IMR-90 (cell line): ENCODE data around the gene NT5C3B. TPM values are rescaled to one million over a fixed set of nuclear protein-coding genes. Genes with fewer than 3 reads are reported as not detected.

Source experiments
- ATAC-seq: fragments of 200-7000 bp; cut with Tn5 transposase; 2 replicates; pipeline ENCODE4 v1.9.1; 2020; ENCODE audit warnings: low read depth, mild to moderate bottlenecking, moderate library complexity
- BruUV-seq: library from RNA; stranded (reverse); fragments of 400-500 nt; replicated peaks from 2 replicates; lab custom pipeline; 2021; lab: Mats Ljungman, UMichigan
- CTCF ChIA-PET: fragments of 300-600 bp; formaldehyde crosslinking; extraction: SDS; loops from one replicate; lab custom pipeline; 2021; ENCODE audit warnings: antibody characterized with exemption; lab: Yijun Ruan, JAX
- POLR2A ChIA-PET: fragments of 300-600 bp; sonication (Branson Sonifier 250); formaldehyde crosslinking; loops from one replicate; lab custom pipeline; 2022; ENCODE audit warnings: antibody characterized with exemption; ENCODE audit not compliant: unreplicated experiment; lab: Charles Lee
- DNase-seq: peaks from one replicate; pipeline ENCODE4 v3.0.0; 2013
- H2AFZ ChIP-seq: replicated peaks from 2 replicates; pipeline ENCODE3; 2013; ENCODE audit warnings: low read length, mild to moderate bottlenecking; ENCODE audit not compliant: poor library complexity
- H2AK5ac ChIP-seq: 2 replicates; pipeline ENCODE4 v1.6.1; 2013; ENCODE audit warnings: low read depth, low read length, inconsistent platforms
- H2AK9ac ChIP-seq: replicated peaks from 2 replicates; pipeline ENCODE3; 2013; ENCODE audit warnings: mild to moderate bottlenecking, low read depth, low read length, moderate library complexity; ENCODE audit not compliant: poor library complexity
- H2BK120ac ChIP-seq: 2 replicates; pipeline ENCODE4 v1.6.1; 2013; ENCODE audit warnings: low read depth, low read length, inconsistent platforms
- H2BK15ac ChIP-seq: 3 replicates; pipeline ENCODE4 v1.6.1; 2013; ENCODE audit warnings: low read depth, low read length, inconsistent platforms
- H2BK20ac ChIP-seq: 2 replicates; pipeline ENCODE4 v1.6.1; 2013; ENCODE audit warnings: low read depth, mild to moderate bottlenecking, inconsistent platforms, low read length, moderate library complexity
- H2BK5ac ChIP-seq: 2 replicates; pipeline ENCODE4 v1.6.1; 2013; ENCODE audit warnings: mild to moderate bottlenecking, low read depth, low read length, inconsistent platforms; ENCODE audit not compliant: poor library complexity, severe bottlenecking
- H3K14ac ChIP-seq: replicated peaks from 2 replicates; pipeline ENCODE4 v1.6.1; 2013; ENCODE audit warnings: low read depth, low read length, inconsistent platforms
- H3K18ac ChIP-seq: 2 replicates; pipeline ENCODE4 v1.6.1; 2013; ENCODE audit warnings: low read depth, low read length, control low read depth
- H3K23ac ChIP-seq: 2 replicates; pipeline ENCODE4 v1.6.1; 2013; ENCODE audit warnings: low read depth, low read length, inconsistent platforms
- H3K27ac ChIP-seq: 2 replicates; pipeline ENCODE4 v1.5.1; 2013; ENCODE audit warnings: mild to moderate bottlenecking, control low read depth, low read length; ENCODE audit not compliant: insufficient read depth
- H3K27me3 ChIP-seq: 2 replicates; pipeline ENCODE4 v1.6.1; 2013; ENCODE audit warnings: low read length; ENCODE audit not compliant: control insufficient read depth, insufficient read depth
- H3K36me3 ChIP-seq: 2 replicates; pipeline ENCODE4 v1.6.1; 2013; ENCODE audit warnings: low read length, mixed read lengths; ENCODE audit not compliant: control insufficient read depth, insufficient read depth
- H3K4ac ChIP-seq: 2 replicates; pipeline ENCODE4 v1.6.1; 2013; ENCODE audit warnings: low read depth, low read length, inconsistent platforms
- H3K4me1 ChIP-seq: 2 replicates; pipeline ENCODE4 v1.6.1; 2013; ENCODE audit warnings: low read length, mixed read lengths; ENCODE audit not compliant: control insufficient read depth, insufficient read depth
- H3K4me2 ChIP-seq: 2 replicates; pipeline ENCODE4 v1.6.1; 2013; ENCODE audit warnings: low read depth, mild to moderate bottlenecking, control low read depth, low read length, moderate library complexity
- H3K4me3 ChIP-seq: 2 replicates; pipeline ENCODE4 v1.5.1; 2013; ENCODE audit warnings: low read depth, mild to moderate bottlenecking, control low read depth, low read length, moderate library complexity; ENCODE audit not compliant: insufficient read depth
- H3K56ac ChIP-seq: 2 replicates; pipeline ENCODE4 v1.6.1; 2013; ENCODE audit warnings: low read length, inconsistent platforms; ENCODE audit not compliant: insufficient read depth; ENCODE audit errors: extremely low read depth
- H3K79me1 ChIP-seq, 2 experiments: 2 replicates each; pipeline ENCODE4 v1.6.1; 2013; ENCODE audit warnings: low read length in 2 of 2, inconsistent platforms in 1 of 2, low read depth in 1 of 2
- H3K9ac ChIP-seq: 2 replicates; pipeline ENCODE4 v1.6.1; 2013; ENCODE audit warnings: low read depth, low read length, control low read depth
- H3K9me1 ChIP-seq: 2 replicates; pipeline ENCODE4 v1.6.1; 2013; ENCODE audit warnings: low read length, inconsistent platforms; ENCODE audit not compliant: insufficient read depth
- H3K9me3 ChIP-seq: 2 replicates; pipeline ENCODE4 v1.6.1; 2013; ENCODE audit warnings: low read length; ENCODE audit not compliant: control insufficient read depth, insufficient read depth
- H4K20me1 ChIP-seq: 2 replicates; pipeline ENCODE4 v1.6.1; 2013; ENCODE audit warnings: low read length, inconsistent platforms; ENCODE audit not compliant: insufficient read depth
- H4K5ac ChIP-seq: 2 replicates; pipeline ENCODE4 v1.6.1; 2013; ENCODE audit warnings: mild to moderate bottlenecking, low read depth, low read length, control low read depth
- H4K8ac ChIP-seq, 2 experiments: 2 replicates each; pipeline ENCODE4 v1.6.1; 2013; ENCODE audit warnings: low read depth in 2 of 2, low read length in 2 of 2, control low read depth in 1 of 2, inconsistent platforms in 1 of 2
- H4K91ac ChIP-seq: 2 replicates; pipeline ENCODE4 v1.6.1; 2013; ENCODE audit warnings: low read depth, low read length, inconsistent platforms; ENCODE audit not compliant: insufficient read depth
- BHLHE40 ChIP-seq: fragments of 150-350 bp; IDR thresholded peaks from 2 replicates; pipeline ENCODE4 v1.6.1; 2016; ENCODE audit warnings: mild to moderate bottlenecking, low read depth, low read length
- CEBPB ChIP-seq: IDR thresholded peaks from 2 replicates; pipeline ENCODE4 v1.6.1; 2012; ENCODE audit warnings: low read depth, low read length, improper control_type of control experiment
- CHD1 ChIP-seq: IDR thresholded peaks from 2 replicates; pipeline ENCODE4 v1.6.1; 2012; ENCODE audit warnings: low read depth, low read length, improper control_type of control experiment
- FOS ChIP-seq: fragments of 150-350 bp; IDR thresholded peaks from 2 replicates; pipeline ENCODE4 v1.6.1; 2016; ENCODE audit warnings: low read depth, low read length
- MAFK ChIP-seq: IDR thresholded peaks from 2 replicates; pipeline ENCODE4 v1.6.1; 2012; ENCODE audit warnings: low read depth, low read length, improper control_type of control experiment
- MAZ ChIP-seq: IDR thresholded peaks from 2 replicates; pipeline ENCODE4 v1.6.1; 2012; ENCODE audit warnings: low read depth, mild to moderate bottlenecking, low read length, improper control_type of control experiment, moderate library complexity, borderline replicate concordance
- MXI1 ChIP-seq: IDR thresholded peaks from 2 replicates; pipeline ENCODE4 v1.6.1; 2012; ENCODE audit warnings: low read depth, mild to moderate bottlenecking, low read length, moderate library complexity, borderline replicate concordance
- NFE2L2 ChIP-seq: fragments of 150-350 bp; IDR thresholded peaks from 2 replicates; pipeline ENCODE4 v1.6.1; 2016; ENCODE audit warnings: low read depth, mild to moderate bottlenecking, low read length
- POLR2A ChIP-seq: IDR thresholded peaks from 2 replicates; pipeline ENCODE4 v1.6.1; 2012; ENCODE audit warnings: mild to moderate bottlenecking, low read depth, low read length
- RAD21 ChIP-seq: IDR thresholded peaks from 2 replicates; pipeline ENCODE4 v1.6.1; 2012; ENCODE audit warnings: low read length, improper control_type of control experiment
- RFX5 ChIP-seq: IDR thresholded peaks from 2 replicates; pipeline ENCODE4 v1.8.0; 2012; ENCODE audit warnings: low read depth, mild to moderate bottlenecking, low read length, moderate library complexity
- SMC3 ChIP-seq: fragments of 150-350 bp; IDR thresholded peaks from 2 replicates; pipeline ENCODE4 v1.6.1; 2016; ENCODE audit warnings: low read depth, mild to moderate bottlenecking, antibody characterized with exemption, low read length, moderate library complexity
- WGBS, 2 experiments: methylation state at CpG; one replicate each; pipeline versions ENCODE4 v1.1.5 to v1.1.7; 2013; ENCODE audit warnings: missing lambda C conversion rate in 2 of 2; ENCODE audit not compliant: insufficient read length in 1 of 2; ENCODE audit errors: extremely low coverage in 2 of 2; 5-methylcytosine and 5-hydroxymethylcytosine counted together
- dilution Hi-C: fragments of 300-500 bp; cut with HindIII; formaldehyde crosslinking; loops from one replicate; pipeline ENCODE4 v1.14.3; 2018; ENCODE audit warnings: low sequenced_read_pairs; ENCODE audit not compliant: unreplicated experiment
- in situ Hi-C: fragments of 300-500 bp; cut with MboI; formaldehyde crosslinking; loops from 3 replicates; pipeline ENCODE4 v1.14.3; 2019; ENCODE audit warnings: low sequenced_read_pairs, inconsistent platforms, mixed read lengths
- intact Hi-C: fragments of 100-400 bp; cut with micrococcal nuclease; formaldehyde crosslinking; loops from 2 replicates; pipeline ENCODE4 v1.10.0; 2022
- polyA plus RNA-seq, 3 experiments: library from polyadenylated mRNA; depleted of rRNA; stranded (reverse); fragments of >200 nt; gene quantifications; 2 replicates each; pipeline ENCODE4 v1.2.3, GENCODE V29; 2012; ENCODE audit warnings: low replicate concordance in 1 of 3
- total RNA-seq: library from RNA; depleted of rRNA; stranded (reverse); fragments of >200 nt; gene quantifications from 2 replicates; pipeline ENCODE4 v1.2.3, GENCODE V29; 2012
- TF ChIP-seq, protein P1 (sequence below): fragments of 150-350 bp; IDR thresholded peaks from 2 replicates; pipeline ENCODE4 v1.6.1; 2017; ENCODE audit warnings: mild to moderate bottlenecking, antibody characterized with exemption, low read length, low read depth
- TF ChIP-seq, protein P2 (sequence below): conservative IDR thresholded peaks from 2 replicates; pipeline ENCODE4 v1.5.1; 2012; ENCODE audit warnings: mild to moderate bottlenecking, low read depth, low read length, improper control_type of control experiment
- TF ChIP-seq, protein P3 (sequence below): fragments of 150-350 bp; IDR thresholded peaks from 2 replicates; pipeline ENCODE4 v1.6.1; 2016; ENCODE audit warnings: low read depth, mild to moderate bottlenecking, low read length, moderate library complexity, borderline replicate concordance

NT5C3B gene
- total and polyA plus RNA-seq, 2 of the 4 experiments (the other 2 are of a cell fraction), result 59.9 to 92.7 TPM

GRCh38 chr17:41860254-41860931 is 24.4 kb upstream of the NT5C3B start:
- Histone ChIP-seq H3K18ac (no peak overlapping the region), H3K27ac (no peak overlapping the region), H3K9ac (no peak overlapping the region), H2BK20ac (no peak overlapping the region), H2AFZ (no peak overlapping the region), H3K79me1 (peaks cover 31 to 79% of the 10 kb centered on the region in 2 experiments), H3K4me1 (peaks cover 10% of the 10 kb centered on the region), H3K4me2 (no peak overlapping the region), H2AK5ac (no peak overlapping the region), H3K56ac (no peak overlapping the region), H3K9me1 (peaks cover 7% of the 10 kb centered on the region; the same call in 1 of the 2 replicates), H2BK15ac (no peak overlapping the region), H3K27me3 (no peaks in the 10 kb centered on the region), H4K5ac (no peak overlapping the region), H2AK9ac (no peak overlapping the region), H3K4ac (no peak overlapping the region), H3K14ac (no peak overlapping the region), H3K36me3 (no peaks in the 10 kb centered on the region), H4K8ac (no peak overlapping the region), H4K20me1 (peaks cover 49% of the 10 kb centered on the region), H2BK5ac (no peak overlapping the region), H2BK120ac (no peak overlapping the region), H3K4me3 (no peak overlapping the region), H3K9me3 (no peaks in the 10 kb centered on the region), H3K23ac (no peak overlapping the region), H4K91ac (no peak overlapping the region)
- DNase-seq (no peak), ATAC-seq (no peak)
- dilution Hi-C loops (no loop called here), intact Hi-C loops (no loop called here), in situ Hi-C loops (no loop called here)
- WGBS, 2 experiments, result 100% methylated on average over 1 of the region's 3 CpGs; no CpG with 5 or more reads in 1 of the 2 experiments
- no TSS peak for BruUV-seq
- CTCF ChIA-PET, result interaction anchor here (0.6 to 1.5 kb wide), 2 partner anchors 13 to 52 kb away, joined by 3 to 4 read pairs; no protein-coding TSS in a partner anchor
- POLR2A ChIA-PET, result interaction anchor here (1.0 kb wide), 1 partner anchor 10 kb away, joined by 3 read pairs; no protein-coding TSS in a partner anchor
- TF ChIP-seq CHD1 (no peak), MXI1 (no peak), BHLHE40 (no peak), SMC3 (no peak), POLR2A (no peak), MAZ (no peak), MAFK (no peak), CEBPB (no peak), RFX5 (no peak), NFE2L2 (no peak), FOS (no peak), RAD21 (no peak)
- TF ChIP-seq, protein P1, sequence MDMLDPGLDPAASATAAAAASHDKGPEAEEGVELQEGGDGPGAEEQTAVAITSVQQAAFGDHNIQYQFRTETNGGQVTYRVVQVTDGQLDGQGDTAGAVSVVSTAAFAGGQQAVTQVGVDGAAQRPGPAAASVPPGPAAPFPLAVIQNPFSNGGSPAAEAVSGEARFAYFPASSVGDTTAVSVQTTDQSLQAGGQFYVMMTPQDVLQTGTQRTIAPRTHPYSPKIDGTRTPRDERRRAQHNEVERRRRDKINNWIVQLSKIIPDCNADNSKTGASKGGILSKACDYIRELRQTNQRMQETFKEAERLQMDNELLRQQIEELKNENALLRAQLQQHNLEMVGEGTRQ, result no peak
- TF ChIP-seq, protein P2, sequence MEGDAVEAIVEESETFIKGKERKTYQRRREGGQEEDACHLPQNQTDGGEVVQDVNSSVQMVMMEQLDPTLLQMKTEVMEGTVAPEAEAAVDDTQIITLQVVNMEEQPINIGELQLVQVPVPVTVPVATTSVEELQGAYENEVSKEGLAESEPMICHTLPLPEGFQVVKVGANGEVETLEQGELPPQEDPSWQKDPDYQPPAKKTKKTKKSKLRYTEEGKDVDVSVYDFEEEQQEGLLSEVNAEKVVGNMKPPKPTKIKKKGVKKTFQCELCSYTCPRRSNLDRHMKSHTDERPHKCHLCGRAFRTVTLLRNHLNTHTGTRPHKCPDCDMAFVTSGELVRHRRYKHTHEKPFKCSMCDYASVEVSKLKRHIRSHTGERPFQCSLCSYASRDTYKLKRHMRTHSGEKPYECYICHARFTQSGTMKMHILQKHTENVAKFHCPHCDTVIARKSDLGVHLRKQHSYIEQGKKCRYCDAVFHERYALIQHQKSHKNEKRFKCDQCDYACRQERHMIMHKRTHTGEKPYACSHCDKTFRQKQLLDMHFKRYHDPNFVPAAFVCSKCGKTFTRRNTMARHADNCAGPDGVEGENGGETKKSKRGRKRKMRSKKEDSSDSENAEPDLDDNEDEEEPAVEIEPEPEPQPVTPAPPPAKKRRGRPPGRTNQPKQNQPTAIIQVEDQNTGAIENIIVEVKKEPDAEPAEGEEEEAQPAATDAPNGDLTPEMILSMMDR, result no peak
- TF ChIP-seq, protein P3, sequence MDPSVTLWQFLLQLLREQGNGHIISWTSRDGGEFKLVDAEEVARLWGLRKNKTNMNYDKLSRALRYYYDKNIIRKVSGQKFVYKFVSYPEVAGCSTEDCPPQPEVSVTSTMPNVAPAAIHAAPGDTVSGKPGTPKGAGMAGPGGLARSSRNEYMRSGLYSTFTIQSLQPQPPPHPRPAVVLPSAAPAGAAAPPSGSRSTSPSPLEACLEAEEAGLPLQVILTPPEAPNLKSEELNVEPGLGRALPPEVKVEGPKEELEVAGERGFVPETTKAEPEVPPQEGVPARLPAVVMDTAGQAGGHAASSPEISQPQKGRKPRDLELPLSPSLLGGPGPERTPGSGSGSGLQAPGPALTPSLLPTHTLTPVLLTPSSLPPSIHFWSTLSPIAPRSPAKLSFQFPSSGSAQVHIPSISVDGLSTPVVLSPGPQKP, result no peak
